ENCODE data around the gene UGP2.
"Not testable (repeated sequence)": the region's sequence is repeated elsewhere in the genome, so short reads cannot be mapped to it uniquely, and the experiment has no call there.

UGP2 gene

GRCh38 chr2:63840785-63841253 is 877 bp upstream of the UGP2 start:
- peak; percentile 90 to 98 for DNase-seq

DNA sequence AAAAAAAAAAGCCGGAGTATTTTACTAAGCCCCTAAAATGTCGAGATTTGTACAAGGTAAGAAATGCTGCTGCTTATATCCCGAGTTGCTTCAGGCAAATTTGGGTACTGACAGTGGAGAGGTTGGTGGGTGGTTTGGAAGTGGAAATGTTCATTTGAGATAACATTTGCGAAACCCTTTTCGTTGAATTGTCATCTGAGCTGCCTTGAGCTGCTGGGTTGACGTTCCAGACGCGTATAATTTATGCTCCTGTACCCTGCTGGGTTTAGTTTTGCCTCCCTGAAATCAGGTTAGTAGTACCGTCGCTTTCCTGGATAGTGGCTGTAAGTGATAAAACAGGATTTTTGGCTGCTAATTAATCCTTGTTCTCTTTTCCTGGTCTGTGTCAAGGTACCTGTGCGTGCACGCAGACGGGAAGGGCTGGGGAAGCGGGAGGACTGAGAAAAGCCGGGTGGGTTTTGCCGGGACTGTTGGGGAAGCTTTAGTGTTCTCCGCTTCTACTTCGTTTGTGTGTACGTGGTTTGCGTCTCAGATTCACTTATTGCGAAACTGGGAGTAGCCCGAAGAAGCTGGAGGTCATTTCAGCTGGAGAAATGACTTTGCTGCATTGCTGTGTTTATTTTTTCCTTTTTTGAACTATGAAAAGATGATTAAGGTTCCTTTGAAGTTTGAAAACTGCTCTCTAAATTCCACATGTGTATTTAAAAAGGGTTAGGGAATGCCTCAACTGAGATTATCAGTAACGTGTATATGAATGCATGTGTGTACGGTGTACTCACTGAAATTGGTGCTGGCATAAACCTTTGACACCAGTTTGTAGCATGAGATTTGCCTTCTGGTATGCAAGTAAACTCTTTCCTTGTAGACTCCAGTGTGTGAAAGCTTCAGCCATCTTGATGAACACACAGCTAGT is 709 bp downstream of the UGP2 start:
- DNase-seq = peak in 1 of 2 experiments; percentile 34

GRCh38 chr2:63843093-63843492 is 1.4 kb downstream of the UGP2 start:
- DNase-seq = no peak

GRCh38 chr2:63843791-63844190 is 2.1 kb downstream of the UGP2 start:
- no peak for DNase-seq

DNA sequence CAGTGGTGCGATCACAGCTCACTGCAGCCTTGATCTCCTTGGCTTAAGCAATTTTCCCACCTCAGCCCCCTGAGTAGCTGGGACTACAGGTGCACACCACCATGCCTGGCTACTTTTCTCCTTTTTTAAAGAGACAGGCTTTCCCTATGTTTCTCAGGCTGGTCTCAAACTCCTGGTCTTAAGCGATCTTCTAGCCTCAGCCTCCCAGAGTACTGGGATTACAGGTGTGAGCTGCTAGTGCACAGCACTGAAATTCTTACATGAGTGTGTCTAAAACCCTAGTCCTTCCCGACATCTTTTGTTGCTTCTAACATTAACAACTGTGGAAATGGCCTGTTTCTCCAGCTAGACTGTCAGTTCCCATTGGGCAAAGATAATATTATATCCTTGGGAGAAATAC is 2.9 kb downstream of the UGP2 start:
- DNase-seq = no peak

- no peak for DNase-seq
These were observed 4.2 kb downstream of the UGP2 start for GRCh38 chr2:63845866-63846265.

- peak; percentile 37 to 43 for DNase-seq
These were observed 4.8 kb downstream of the UGP2 start for GRCh38 chr2:63846487-63846886.

GRCh38 chr2:63847571-63847970 is 5.9 kb downstream of the UGP2 start:
- DNase-seq = not testable (repeated sequence)

DNA sequence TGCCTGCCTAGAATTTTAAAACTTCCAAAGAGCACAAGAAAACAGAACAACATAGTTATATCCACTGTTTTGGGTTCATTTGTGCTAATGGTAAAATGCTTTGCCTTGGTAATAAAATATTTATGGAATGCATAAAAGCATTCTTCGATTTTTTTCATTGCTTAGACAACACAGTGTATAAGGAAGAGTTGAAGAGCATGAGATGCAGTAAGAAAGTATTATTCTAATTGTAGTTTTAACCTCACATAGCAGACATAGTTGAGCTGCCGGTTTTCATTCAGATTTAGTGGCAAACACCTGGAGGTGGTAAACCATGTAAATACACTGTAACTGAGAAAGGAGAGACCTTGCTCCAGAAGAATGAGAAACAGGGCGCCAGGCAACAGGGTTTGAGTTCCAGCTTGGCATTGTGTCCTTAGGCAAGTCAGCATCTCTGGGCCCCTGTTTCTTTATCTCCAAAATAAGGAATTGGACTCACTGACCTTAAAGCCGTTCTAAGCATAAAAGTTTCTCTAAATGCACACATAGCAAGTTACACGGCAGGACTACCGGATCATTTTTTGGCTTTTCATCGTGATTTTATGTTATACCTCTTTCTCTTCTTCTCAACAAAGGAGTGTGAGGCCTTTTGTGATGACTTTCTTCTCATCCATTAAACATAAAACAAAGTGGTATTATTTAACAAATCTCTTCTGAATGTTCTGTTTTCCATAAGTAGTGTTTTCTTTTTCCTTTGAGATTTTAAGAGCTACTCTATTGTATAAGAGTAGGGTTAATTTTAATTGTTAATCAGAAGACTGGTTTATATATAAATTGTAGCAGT is 7.9 kb downstream of the UGP2 start:
- no peak for DNase-seq

- DNase-seq = no peak
These were observed 8.5 kb downstream of the UGP2 start for GRCh38 chr2:63850204-63850571.

DNA sequence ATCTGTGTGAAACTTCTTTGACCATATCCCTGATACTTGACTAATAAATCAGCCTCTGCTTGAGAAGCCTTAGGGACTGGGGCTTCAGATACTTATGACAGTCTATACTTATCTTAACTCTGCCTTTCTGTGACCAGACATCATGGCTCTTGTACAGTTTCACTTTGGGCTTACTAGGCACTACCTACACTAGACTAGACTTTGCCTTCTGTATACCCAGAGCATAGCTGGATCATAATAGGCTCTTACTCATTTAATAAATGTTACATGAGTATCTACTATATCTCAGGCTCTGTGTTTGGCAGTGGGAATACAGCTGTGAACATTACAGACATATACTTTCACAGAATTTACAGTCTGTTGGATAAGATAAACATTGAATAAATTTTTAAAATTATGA is 9.0 kb downstream of the UGP2 start:
- DNase-seq = no peak

DNA sequence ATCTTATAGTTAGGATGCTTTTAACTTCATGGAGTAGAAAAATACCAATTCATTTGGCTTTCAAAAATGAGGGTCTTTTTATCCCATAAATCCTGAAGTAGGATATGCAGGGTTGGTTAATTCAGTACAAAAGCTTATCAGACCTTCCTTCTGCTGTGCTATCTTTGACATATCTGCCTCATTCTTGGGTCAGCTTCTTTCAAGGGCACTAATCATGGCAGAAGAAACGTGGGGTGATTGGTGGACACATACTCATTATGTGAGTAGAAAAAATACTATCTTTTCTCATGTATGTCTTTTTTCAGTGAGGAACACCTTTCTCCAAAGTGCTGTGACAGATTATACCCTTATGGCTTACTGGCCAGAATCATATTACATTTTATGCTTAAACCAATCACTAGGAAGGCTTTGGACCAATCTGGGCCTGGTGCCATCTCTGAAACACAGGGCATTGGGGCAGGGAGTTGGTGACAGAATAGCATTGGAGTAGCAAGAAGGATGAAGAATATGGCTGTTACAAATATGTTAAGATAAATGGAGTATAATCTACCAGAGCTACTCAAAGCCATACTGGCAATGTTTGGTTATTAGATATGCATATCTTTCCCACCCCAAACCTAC is 10.1 kb downstream of the UGP2 start:
- DNase-seq = peak in 1 of 2 experiments; percentile 26

DNA sequence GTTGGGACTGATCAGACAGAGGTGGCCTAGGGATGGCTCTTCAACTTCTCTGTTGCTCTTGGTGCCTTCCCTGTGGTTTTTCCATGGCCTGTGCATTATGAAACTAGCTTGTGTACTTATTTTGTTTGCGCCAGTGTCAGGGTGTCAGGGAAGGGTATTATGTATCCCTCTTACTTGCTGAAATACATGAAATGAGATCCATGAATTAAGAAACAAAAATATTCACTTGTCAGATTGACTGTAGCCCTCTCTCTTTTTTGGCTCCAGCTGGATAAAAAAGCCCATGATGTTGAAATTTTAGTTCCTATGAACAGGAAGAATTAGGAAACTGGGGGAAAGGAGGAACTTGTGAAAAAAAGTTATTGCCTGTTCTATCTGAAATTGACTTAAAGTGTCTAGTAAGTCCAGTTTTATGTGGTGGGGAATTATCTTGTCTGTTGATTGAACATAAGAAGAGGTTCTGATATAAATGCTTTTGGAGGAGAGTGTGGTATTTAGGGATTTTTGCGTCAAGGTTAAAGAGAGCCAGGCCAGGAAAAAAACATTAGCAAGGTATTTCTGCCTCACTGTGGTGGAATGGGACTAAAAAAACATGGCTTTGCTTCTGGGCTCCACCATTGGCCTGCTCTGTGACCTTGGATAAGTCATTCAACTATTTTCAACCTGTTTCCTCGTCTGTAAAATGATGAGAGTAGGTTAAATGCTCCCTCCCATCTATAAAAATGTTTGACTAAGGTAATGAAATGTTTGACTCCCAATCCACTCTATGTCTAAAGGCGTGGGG is 12.0 kb downstream of the UGP2 start:
- DNase-seq = no peak

- no peak for DNase-seq
These were observed 14.0 kb downstream of the UGP2 start for GRCh38 chr2:63855418-63856302.

DNA sequence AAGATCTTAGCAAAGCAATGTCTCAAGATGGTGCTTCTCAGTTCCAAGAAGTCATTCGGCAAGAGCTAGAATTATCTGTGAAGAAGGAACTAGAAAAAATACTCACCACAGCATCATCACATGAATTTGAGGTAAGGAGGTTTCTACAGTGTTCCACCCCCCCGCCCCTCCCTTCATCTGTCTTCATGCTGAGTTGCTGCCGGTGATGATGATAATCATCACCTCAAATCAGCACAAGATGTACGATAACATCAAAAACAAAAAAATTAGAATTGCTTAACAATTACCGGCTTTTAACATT is 14.6 kb downstream of the UGP2 start:
- no peak for DNase-seq

DNA sequence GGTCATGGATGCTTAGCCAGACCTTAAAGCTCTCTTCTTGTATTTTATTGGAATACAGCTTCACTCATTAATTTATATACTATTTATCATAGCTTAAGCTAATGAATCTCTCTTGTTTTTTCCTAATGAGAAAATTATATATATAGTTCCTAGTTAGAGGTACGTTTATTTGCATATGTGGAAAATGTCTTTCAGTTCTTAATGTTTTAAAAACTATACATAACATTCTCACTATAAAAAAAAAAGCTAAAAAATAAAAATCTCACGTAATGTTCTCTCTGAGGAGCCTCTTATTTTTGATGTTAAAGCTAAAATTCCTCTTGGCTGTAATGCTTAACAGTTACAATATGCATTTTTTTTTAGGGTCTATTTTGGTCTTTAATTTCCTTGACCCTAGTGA is 16.6 kb downstream of the UGP2 start:
- no peak for DNase-seq

GRCh38 chr2:63861220-63861822 is 19.6 kb downstream of the UGP2 start:
- peak; percentile 39 to 61 for DNase-seq

- DNase-seq = no peak
These were observed 21.1 kb downstream of the UGP2 start for GRCh38 chr2:63862806-63863205.

- DNase-seq = no peak
These were observed 22.0 kb downstream of the UGP2 start for GRCh38 chr2:63863707-63864106.

DNA sequence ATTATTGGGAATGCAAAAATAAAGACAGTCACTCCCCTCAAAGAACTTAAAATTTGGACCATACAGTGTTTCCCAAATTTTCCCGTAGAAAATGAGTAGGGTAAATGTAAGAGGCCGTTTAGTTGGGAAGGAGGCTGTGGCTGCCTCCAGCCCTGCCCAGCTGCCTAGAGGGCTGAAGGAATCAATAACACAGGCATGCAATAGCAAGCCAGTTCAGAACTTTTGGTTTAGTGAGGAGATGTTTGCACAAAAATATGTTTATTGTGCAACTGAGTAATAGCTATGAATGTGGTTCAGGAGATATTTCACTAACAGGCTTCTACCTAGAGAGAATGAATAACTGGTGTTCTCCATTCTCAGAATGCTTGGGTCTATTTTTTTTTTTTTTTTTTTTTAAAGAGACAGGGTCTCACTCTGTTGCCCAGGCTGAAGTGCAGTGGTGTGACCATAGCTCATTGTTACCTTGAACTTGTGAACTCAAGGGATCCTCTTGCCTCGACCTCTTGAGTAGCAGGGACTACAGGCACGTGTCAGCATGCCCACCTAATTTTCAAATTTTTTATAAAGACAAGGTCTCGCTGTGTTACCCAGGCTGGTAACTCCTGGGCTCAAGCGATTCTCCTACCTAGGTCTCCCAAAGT is 23.6 kb downstream of the UGP2 start:
- no peak for DNase-seq

Measured in NCI-H524 (cell line).